HL-60/S4 (cell line): ENCODE results near the gene SLITRK1.

Experiments used
- in situ Hi-C: fragments of 300-500 bp; cut with MboI; formaldehyde crosslinking; loops from 2 replicates; pipeline ENCODE4 v1.14.3; 2022; ENCODE audit warnings: low sequenced_read_pairs

Gene SLITRK1

GRCh38 chr13:83867708-83868107 is 14.6 kb downstream of the SLITRK1 start:
- in situ Hi-C loops = no loop called here

- in situ Hi-C loops = no loop called here
Observed at GRCh38 chr13:83865161-83866137, 16.8 kb downstream of the SLITRK1 start.

- in situ Hi-C loops = no loop called here
Observed at GRCh38 chr13:83853771-83854170, 28.5 kb downstream of the SLITRK1 start.

GRCh38 chr13:83845106-83845505 is 37.2 kb downstream of the SLITRK1 start:
- in situ Hi-C loops = no loop called here

GRCh38 chr13:83839146-83839545 is 43.1 kb downstream of the SLITRK1 start:
- in situ Hi-C loops = no loop called here

- in situ Hi-C loops = no loop called here
Observed at GRCh38 chr13:83831796-83832195, 50.5 kb downstream of the SLITRK1 start.

GRCh38 chr13:83829810-83830209 is 52.5 kb downstream of the SLITRK1 start:
- in situ Hi-C loops = no loop called here

- in situ Hi-C loops = no loop called here
Observed at GRCh38 chr13:83827338-83827737, 54.9 kb downstream of the SLITRK1 start.
